AG09319 (cell line): ENCODE data around the gene ATP1B4.

ENCODE experiments used
- DNase-seq: peaks from one replicate; pipeline ENCODE4 v3.0.0-alpha.2; 2010; ENCODE audit warnings: low read depth; ENCODE audit errors: extremely low read depth
- CTCF ChIP-seq: IDR thresholded peaks from 2 replicates; pipeline ENCODE4 v1.5.1; 2011; ENCODE audit warnings: low read depth, mild to moderate bottlenecking, inconsistent platforms, low read length, moderate library complexity

Gene ATP1B4

GRCh38 chrX:120358737-120359456 lies 3.0 kb upstream of the ATP1B4 start:
- TF ChIP-seq CTCF, result no peak
- no peak for DNase-seq

- peak; percentile 40 for TF ChIP-seq CTCF
- no peak for DNase-seq
Observed at GRCh38 chrX:120365320-120365719, 3.4 kb downstream of the ATP1B4 start.

GRCh38 chrX:120365968-120366367 lies 4.1 kb downstream of the ATP1B4 start:
- no peak for TF ChIP-seq CTCF
- no peak for DNase-seq

GRCh38 chrX:120366794-120367193 lies 4.9 kb downstream of the ATP1B4 start:
- DNase-seq, result no peak
- no peak for TF ChIP-seq CTCF

GRCh38 chrX:120367402-120368109 lies 5.7 kb downstream of the ATP1B4 start:
- TF ChIP-seq CTCF, result no peak
- no peak for DNase-seq

GRCh38 chrX:120372667-120373370 lies 10.9 kb downstream of the ATP1B4 start:
- TF ChIP-seq CTCF, result no peak
- DNase-seq, result no peak

GRCh38 chrX:120377179-120377578 lies 15.3 kb downstream of the ATP1B4 start:
- no peak for TF ChIP-seq CTCF
- DNase-seq, result no peak
